GM12878 (cell line): ENCODE measurements around the gene AP3S2. TPM values are rescaled to one million over a fixed set of nuclear protein-coding genes. Genes with fewer than 3 reads are reported as not detected.

Experiments used
- ATAC-seq: fragments of 200-7000 bp; cut with Tn5 transposase; 3 replicates; pipeline ENCODE4 v1.9.1; 2020; ENCODE audit warnings: mild to moderate bottlenecking, moderate library complexity
- BruUV-seq: library from RNA; stranded (reverse); fragments of 400-500 nt; replicated peaks from 2 replicates; lab custom pipeline; 2021; lab: Mats Ljungman, UMichigan
- CTCF ChIA-PET: fragments of 300-600 bp; sonication (Branson Sonifier 250); formaldehyde crosslinking; extraction: SDS; loops from one replicate; lab custom pipeline; 2021; ENCODE audit warnings: inconsistent platforms; lab: Yijun Ruan, JAX
- POLR2A ChIA-PET: fragments of 350-600 bp; formaldehyde crosslinking; extraction: SDS; loops from one replicate; lab custom pipeline; 2021; ENCODE audit warnings: inconsistent platforms; lab: Charles Lee
- RAD21 ChIA-PET: fragments of 300-600 bp; sonication (Branson Sonifier 250); formaldehyde crosslinking; loops from one replicate; lab custom pipeline; 2023; ENCODE audit warnings: antibody characterized with exemption; ENCODE audit not compliant: unreplicated experiment; lab: Charles Lee
- SMC1A ChIA-PET: fragments of 300-600 bp; sonication (Branson Sonifier 250); formaldehyde crosslinking; loops from one replicate; lab custom pipeline; 2023; ENCODE audit not compliant: unreplicated experiment, uncharacterized antibody; lab: Charles Lee
- DNase-seq: peaks from one replicate; pipeline ENCODE4 v3.0.0-alpha.2; 2011; ENCODE audit warnings: low read depth, low spot score
- FAIRE-seq: peaks from 3 replicates; lab custom pipeline; 2011; peaks lifted over from hg19 to GRCh38; lab: Jason Lieb, UNC
- H2AFZ ChIP-seq: 2 replicates; pipeline ENCODE4 v1.6.0; 2011; ENCODE audit warnings: low read depth, low read length, control low read depth; ENCODE audit not compliant: control insufficient read depth
- H3K27ac ChIP-seq: 2 replicates; pipeline ENCODE4 v1.5.1; 2011; ENCODE audit warnings: control low read depth; ENCODE audit not compliant: control insufficient read depth, insufficient read depth
- H3K27me3 ChIP-seq, 2 experiments: replicated peaks in 1 of 2; 2 replicates each; pipeline versions ENCODE4 v1.6.0 to v1.6.1; 2011; ENCODE audit warnings: low read length in 1 of 2; ENCODE audit not compliant: control insufficient read depth in 2 of 2, insufficient read depth in 2 of 2
- H3K36me3 ChIP-seq, 2 experiments: 2 replicates each; pipeline ENCODE4 v1.5.1; 2011; ENCODE audit warnings: low read length in 1 of 2; ENCODE audit not compliant: control insufficient read depth in 2 of 2, insufficient read depth in 2 of 2
- H3K4me1 ChIP-seq: 2 replicates; pipeline ENCODE4 v1.6.1; 2011; ENCODE audit warnings: mild to moderate bottlenecking, low read length, moderate library complexity, mixed read lengths; ENCODE audit not compliant: control insufficient read depth, insufficient read depth
- H3K4me2 ChIP-seq: 2 replicates; pipeline ENCODE4 v1.6.0; 2011; ENCODE audit warnings: control low read depth; ENCODE audit not compliant: control insufficient read depth, insufficient read depth
- H3K4me3 ChIP-seq: fragments of 200-600 bp; sonication (generic); 2 replicates; pipeline ENCODE4 v1.5.1; 2016
- H3K79me2 ChIP-seq: 2 replicates; pipeline ENCODE4 v1.6.0; 2011; ENCODE audit warnings: low read length; ENCODE audit not compliant: control insufficient read depth, insufficient read depth
- H3K9ac ChIP-seq: 2 replicates; pipeline ENCODE4 v1.8.0; 2011; ENCODE audit warnings: low read length, control low read depth, mixed read lengths; ENCODE audit not compliant: control insufficient read depth, insufficient read depth
- H3K9me3 ChIP-seq: replicated peaks from 3 replicates; pipeline ENCODE4 v1.5.1; 2011; ENCODE audit warnings: mild to moderate bottlenecking, low read length; ENCODE audit not compliant: control insufficient read depth, insufficient read depth
- H4K20me1 ChIP-seq: 2 replicates; pipeline ENCODE4 v1.6.0; 2011; ENCODE audit not compliant: control insufficient read depth, insufficient read depth
- ATF3 ChIP-seq: IDR thresholded peaks from 2 replicates; pipeline ENCODE4 v1.6.1; 2011; ENCODE audit warnings: low read depth, mild to moderate bottlenecking, low read length, moderate library complexity, borderline replicate concordance; ENCODE audit errors: extremely low read depth
- E2F4 ChIP-seq: IDR thresholded peaks from 2 replicates; pipeline ENCODE4 v1.6.1; 2012; ENCODE audit warnings: low read depth, low read length, improper control_type of control experiment
- E4F1 ChIP-seq: fragments of 450-650 bp; IDR thresholded peaks from 2 replicates; pipeline ENCODE4 v1.6.1; 2018; ENCODE audit warnings: borderline replicate concordance, mild to moderate bottlenecking; ENCODE audit not compliant: partially characterized antibody
- FOXM1 ChIP-seq: IDR thresholded peaks from 2 replicates; pipeline ENCODE4 v1.6.1; 2012; ENCODE audit warnings: low read depth, mild to moderate bottlenecking, inconsistent platforms, low read length, moderate library complexity
- IRF4 ChIP-seq: IDR thresholded peaks from 2 replicates; pipeline ENCODE4 v1.6.1; 2011; ENCODE audit warnings: low read depth, low read length
- WGBS: methylation state at CpG from one replicate; pipeline ENCODE4 v1.1.6; 2016; ENCODE audit warnings: low lambda C conversion rate; ENCODE audit not compliant: insufficient replicate concordance, insufficient coverage; ENCODE audit errors: missing lambda C conversion rate; 5-methylcytosine and 5-hydroxymethylcytosine counted together
- in situ Hi-C: fragments of 300-500 bp; cut with MboI; formaldehyde crosslinking; loops from 9 replicates; pipeline ENCODE4 v1.14.3; 2018; ENCODE audit warnings: mixed read lengths
- intact Hi-C: fragments of 100-400 bp; cut with micrococcal nuclease; formaldehyde crosslinking; loops from one replicate; pipeline ENCODE4 v1.14.2; 2022; ENCODE audit not compliant: unreplicated experiment
- polyA plus RNA-seq, 11 experiments: library from polyadenylated mRNA; depleted of rRNA in 4 of 11; unstranded in 6 of 11; stranded (reverse) in 5 of 11; fragments of >200 nt; fragmentation: Nextera tagmentation in 4 of 11; fragmentation: Illumina TruSeq in 1 of 11; extraction: Ambion mirVana in 4 of 11; extraction: Trizol in 1 of 11; gene quantifications; 1 replicate in 1 of 11; 2 replicates in 10 of 11; pipeline versions ENCODE4 v1.2.1 to v1.2.3, GENCODE V29; 2011 to 2016; ENCODE audit warnings: inconsistent platforms in 2 of 11, missing spikeins in 2 of 11, low read depth in 1 of 11
- total RNA-seq, 4 experiments: library from RNA; depleted of rRNA in 3 of 4; stranded (reverse); fragments of >200 nt in 3 of 4; fragmentation: Illumina TruSeq in 1 of 4; extraction: Trizol in 1 of 4; gene quantifications; 2 replicates each; pipeline versions ENCODE4 v1.2.1 to v1.2.3, GENCODE V29; 2013 to 2021

AP3S2 gene
- total and polyA plus RNA-seq, 10 of the 15 experiments (the other 5 are each of a cell fraction or from before 2014, with no cell fraction given) = 10.0 to 43.6 (median 26.0) TPM

GRCh38 chr15:89817701-89818280, 76.0 kb downstream of the AP3S2 start:
- H3K4me1 ChIP-seq = peaks cover 6% of the 10 kb centered on the region
- in situ Hi-C loops (no loop called here), intact Hi-C loops (no loop called here)
- no peaks in the 10 kb centered on the region for H3K79me2 ChIP-seq
- H3K9me3 ChIP-seq = no peaks in the 10 kb centered on the region; the same call in 2 of the 3 replicates
- H2AFZ ChIP-seq = no peak overlapping the region
- 35% methylated on average over 10 of the region's 10 CpGs for WGBS
- DNase-seq = no peak
- H3K36me3 ChIP-seq = no peaks in the 10 kb centered on the region
- ChIA-PET CTCF (no interaction called here), RAD21 (no interaction called here), SMC1A (no interaction called here), POLR2A (no interaction called here)
- H4K20me1 ChIP-seq = no peaks in the 10 kb centered on the region
- TF ChIP-seq IRF4 (no peak), E2F4 (no peak), ATF3 (no peak), FOXM1 (no peak), E4F1 (no peak)
- peaks cover 5 to 6% of the 10 kb centered on the region in 2 experiments; a peak in 3 of 4 replicates for H3K27me3 ChIP-seq
- H3K4me2 ChIP-seq = no peak overlapping the region
- no peak overlapping the region for H3K27ac ChIP-seq
- H3K4me3 ChIP-seq = no peak overlapping the region
- FAIRE-seq = no peak
- ATAC-seq = no peak
- BruUV-seq = no TSS peak
- no peak overlapping the region for H3K9ac ChIP-seq
